ENCODE measurements around the gene SEC23B.

The SEC23B gene

DNA sequence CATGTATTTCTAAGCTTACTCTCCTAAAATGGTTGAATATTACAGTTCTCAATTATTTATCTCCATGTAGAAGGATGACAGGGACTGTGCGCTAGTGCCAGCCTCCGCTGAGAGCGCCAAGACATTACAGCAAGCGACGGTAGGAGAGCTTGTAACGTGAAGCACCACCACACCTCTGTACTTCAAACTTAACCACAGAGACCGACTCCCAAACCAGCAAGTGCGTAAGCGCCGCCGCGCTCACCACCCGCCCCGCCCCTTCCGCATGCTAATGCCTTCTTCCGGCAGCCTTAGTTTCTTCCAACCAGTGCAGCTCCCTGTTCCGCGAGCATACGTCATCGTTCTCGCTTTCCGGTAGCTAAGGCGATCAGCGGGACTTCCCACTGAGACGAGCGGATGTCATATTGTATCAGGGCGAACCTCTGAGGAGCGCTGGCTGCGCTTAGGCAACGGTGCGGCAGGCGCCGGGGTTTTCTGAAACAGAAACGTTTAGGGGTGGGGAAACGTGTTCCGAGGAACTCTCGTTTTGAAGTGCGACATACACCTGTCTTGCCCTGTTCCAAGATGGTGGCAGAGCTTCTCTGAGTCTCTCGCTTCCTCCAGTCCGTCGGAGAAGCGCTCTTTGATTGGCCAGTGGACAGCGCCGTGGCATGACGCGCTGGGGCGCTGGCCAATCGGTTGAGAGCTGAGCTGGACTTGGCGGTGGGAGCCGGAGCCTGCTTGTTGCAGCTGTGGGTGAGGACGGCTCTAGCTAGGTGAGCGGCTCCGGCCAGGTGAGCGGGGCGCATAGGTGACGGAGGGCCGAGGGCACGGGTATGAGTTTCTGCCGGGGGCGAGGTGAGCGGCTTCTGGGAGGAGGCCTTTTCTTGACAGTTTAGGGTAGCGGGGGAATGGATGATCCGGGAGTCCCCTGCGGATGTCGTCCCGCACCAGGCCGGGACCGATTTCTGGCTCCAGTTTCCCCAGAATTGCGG, at the start of gene SEC23B:
TSS of gene SEC23B (plus strand) at position 723 of the 974 bp plus-strand sequence. CDS start 2,896 bp downstream, outside the sequence.
- H3K27ac ChIP-seq (ENCODE audit: low read length), result peak within 1 kb of the TSS; percentile 98
- H3K9ac ChIP-seq (ENCODE audit: low read length), result peak within 1 kb of the TSS; percentile 94
- no peaks in the 10 kb centered on the region for H3K9me3 ChIP-seq (ENCODE audit: control insufficient read depth, low read depth, low read length)
- peaks cover 7% of the 10 kb centered on the region for H3K4me1 ChIP-seq (ENCODE audit: control insufficient read depth, low read depth, low read length)
- H3K27me3 ChIP-seq (ENCODE audit: control insufficient read depth, insufficient read depth, low read length), result no peaks in the 10 kb centered on the region
- H3K36me3 ChIP-seq (ENCODE audit: control insufficient read depth, low read depth, low read length), result peaks cover 16% of the 10 kb centered on the region
- peak within 1 kb of the TSS; percentile 96 for H3K4me3 ChIP-seq (ENCODE audit: low read length)

DNA sequence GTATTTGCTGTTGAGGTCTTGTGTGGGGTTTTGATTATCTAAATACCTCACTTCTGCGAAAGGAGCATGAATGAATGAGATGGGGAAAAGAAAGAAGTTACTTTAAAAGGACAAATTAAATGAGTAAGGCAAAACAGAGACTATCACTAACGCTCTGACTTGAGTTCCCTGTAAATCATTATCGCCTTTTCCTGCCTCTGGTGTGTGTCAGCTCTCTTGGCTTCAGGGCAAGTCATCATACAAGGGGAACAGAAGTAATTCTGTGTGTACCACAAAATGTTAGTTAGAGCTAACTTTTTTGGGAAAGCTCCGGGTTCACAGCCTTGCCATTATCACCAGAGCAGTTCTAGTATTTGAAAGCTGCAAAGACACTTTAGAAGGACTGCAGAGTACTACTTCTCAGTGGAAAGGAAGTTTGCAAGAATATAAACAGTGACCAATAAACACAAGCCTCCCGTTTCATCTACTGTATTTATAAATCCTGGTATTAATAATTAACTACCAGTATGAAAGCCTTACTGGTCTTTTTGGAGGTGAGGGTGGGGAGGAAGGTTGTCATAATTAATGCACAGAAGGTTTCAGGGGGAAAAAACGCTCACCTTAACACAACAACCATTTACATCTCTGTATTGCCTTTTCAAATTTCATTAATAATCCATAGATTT, 42.1 kb upstream of the SEC23B start:
- peak overlapping the region; percentile 94 for H3K4me3 ChIP-seq (ENCODE audit: low read length)
- peaks cover 5% of the 10 kb centered on the region for H3K4me1 ChIP-seq (ENCODE audit: control insufficient read depth, low read depth, low read length)
- H3K27ac ChIP-seq (ENCODE audit: low read length), result no peak overlapping the region
- peaks cover 10% of the 10 kb centered on the region for H3K36me3 ChIP-seq (ENCODE audit: control insufficient read depth, low read depth, low read length)
- peak overlapping the region; percentile 87 for H3K9ac ChIP-seq (ENCODE audit: low read length)
- H3K9me3 ChIP-seq (ENCODE audit: control insufficient read depth, low read depth, low read length), result no peaks in the 10 kb centered on the region
- H3K27me3 ChIP-seq (ENCODE audit: control insufficient read depth, insufficient read depth, low read length), result no peaks in the 10 kb centered on the region

DNA sequence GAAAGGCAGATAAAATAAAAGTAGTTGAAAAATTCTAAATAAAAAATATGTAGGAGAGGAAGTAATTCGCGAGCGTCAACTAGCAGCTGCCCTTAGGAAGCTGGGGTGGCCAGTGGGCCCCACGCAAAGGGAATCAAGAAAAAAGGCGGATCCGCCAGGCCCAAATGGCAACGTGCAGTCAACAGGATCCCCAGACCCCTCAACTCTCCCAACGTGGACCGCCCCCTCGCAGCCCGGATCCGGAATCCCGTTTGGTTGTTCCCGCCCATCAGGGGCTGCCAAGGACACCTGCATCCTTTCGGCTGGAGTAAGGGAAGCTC, 41.2 kb upstream of the SEC23B start:
- H3K9me3 ChIP-seq (ENCODE audit: control insufficient read depth, low read depth, low read length), result no peaks in the 10 kb centered on the region
- peak overlapping the region; percentile 94 for H3K4me3 ChIP-seq (ENCODE audit: low read length)
- H3K9ac ChIP-seq (ENCODE audit: low read length), result peak overlapping the region; percentile 87
- H3K27ac ChIP-seq (ENCODE audit: low read length), result peak overlapping the region; percentile 55
- H3K27me3 ChIP-seq (ENCODE audit: control insufficient read depth, insufficient read depth, low read length), result no peaks in the 10 kb centered on the region
- peaks cover 10% of the 10 kb centered on the region for H3K36me3 ChIP-seq (ENCODE audit: control insufficient read depth, low read depth, low read length)
- peaks cover 5% of the 10 kb centered on the region for H3K4me1 ChIP-seq (ENCODE audit: control insufficient read depth, low read depth, low read length)

DNA sequence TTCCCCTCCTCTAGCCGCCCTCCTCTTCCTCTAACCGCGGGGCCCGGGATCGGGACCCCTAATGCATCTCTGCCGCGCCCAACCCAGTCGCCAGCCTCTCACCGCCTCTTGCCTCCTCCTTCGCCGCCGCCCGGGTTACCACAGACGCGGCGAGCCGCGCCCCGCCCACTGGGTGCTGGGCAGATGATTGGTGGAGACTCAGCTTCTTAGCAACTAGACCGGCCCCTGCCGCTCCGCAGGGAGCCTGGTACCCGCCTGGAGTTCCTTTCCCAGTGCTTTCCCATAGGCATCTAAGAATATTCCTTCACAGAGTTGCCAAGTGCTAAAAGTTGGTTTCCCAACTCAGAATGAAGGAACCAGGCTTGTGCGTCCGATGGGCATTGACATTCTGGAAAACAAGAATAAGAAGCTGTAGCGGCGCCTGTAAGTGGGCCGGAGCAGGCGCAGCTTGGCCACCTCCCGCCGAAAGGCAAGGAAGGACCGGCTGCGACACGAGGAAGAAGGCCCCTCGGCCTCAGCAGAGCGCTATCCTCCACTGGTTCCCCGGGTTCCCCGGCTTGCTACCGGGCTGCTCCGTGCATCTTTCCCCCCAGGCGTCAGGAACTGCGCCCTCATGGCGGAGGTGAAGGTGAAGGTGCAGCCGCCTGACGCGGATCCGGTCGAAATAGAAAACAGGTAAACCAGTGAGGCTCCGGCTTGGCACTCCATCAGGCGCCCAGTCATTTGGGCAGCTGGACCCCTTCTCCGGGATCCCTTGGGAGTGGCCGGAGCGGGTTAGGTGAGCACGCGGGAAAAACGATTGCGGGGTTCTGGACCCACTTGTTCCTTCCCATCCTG, 40.6 kb upstream of the SEC23B start, which contains the start of the genes DZANK1 and POLR3F:
TSS of gene DZANK1 (minus strand) at position 137 of the 837 bp plus-strand sequence. CDS start 1,672 bp downstream, outside the sequence.
TSS of gene POLR3F (plus strand) at position 497 of the 837 bp plus-strand sequence. CDS start at position 614, 117 bp downstream.
- Histone ChIP-seq H3K27me3 (ENCODE audit: control insufficient read depth, insufficient read depth, low read length) (no peaks in the 10 kb centered on the region), H3K9me3 (ENCODE audit: control insufficient read depth, low read depth, low read length) (no peaks in the 10 kb centered on the region), H3K27ac (ENCODE audit: low read length) (peak within 1 kb of the TSS; percentile 99), H3K36me3 (ENCODE audit: control insufficient read depth, low read depth, low read length) (peaks cover 10% of the 10 kb centered on the region), H3K4me1 (ENCODE audit: control insufficient read depth, low read depth, low read length) (peaks cover 5% of the 10 kb centered on the region), H3K4me3 (ENCODE audit: low read length) (peak within 1 kb of the TSS; percentile 94), H3K9ac (ENCODE audit: low read length) (peak within 1 kb of the TSS; percentile 87)

DNA sequence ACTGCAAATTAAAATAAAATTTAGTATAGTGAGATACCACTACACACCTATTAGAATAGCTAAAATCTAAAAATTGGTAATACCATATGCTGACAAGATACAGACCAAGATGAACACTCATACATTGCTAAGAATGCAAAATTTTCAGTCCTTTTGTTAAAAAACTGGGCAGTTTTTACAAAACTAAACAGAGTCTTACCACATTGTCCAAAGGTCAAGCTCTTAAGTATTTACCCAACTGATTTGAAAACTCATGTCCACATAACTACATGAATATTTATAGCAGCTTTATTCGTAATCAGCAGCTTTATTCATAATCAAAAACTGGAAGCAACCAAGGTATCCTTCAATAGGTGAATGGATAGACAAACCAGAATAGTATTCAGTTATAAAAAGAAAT, 30.5 kb upstream of the SEC23B start:
- H3K36me3 ChIP-seq (ENCODE audit: control insufficient read depth, low read depth, low read length), result peaks cover 67% of the 10 kb centered on the region
- no peaks in the 10 kb centered on the region for H3K27me3 ChIP-seq (ENCODE audit: control insufficient read depth, insufficient read depth, low read length)
- H3K4me3 ChIP-seq (ENCODE audit: low read length), result no peak overlapping the region
- no peak overlapping the region for H3K9ac ChIP-seq (ENCODE audit: low read length)
- H3K9me3 ChIP-seq (ENCODE audit: control insufficient read depth, low read depth, low read length), result no peaks in the 10 kb centered on the region
- no peak overlapping the region for H3K27ac ChIP-seq (ENCODE audit: low read length)
- no peaks in the 10 kb centered on the region for H3K4me1 ChIP-seq (ENCODE audit: control insufficient read depth, low read depth, low read length)

DNA sequence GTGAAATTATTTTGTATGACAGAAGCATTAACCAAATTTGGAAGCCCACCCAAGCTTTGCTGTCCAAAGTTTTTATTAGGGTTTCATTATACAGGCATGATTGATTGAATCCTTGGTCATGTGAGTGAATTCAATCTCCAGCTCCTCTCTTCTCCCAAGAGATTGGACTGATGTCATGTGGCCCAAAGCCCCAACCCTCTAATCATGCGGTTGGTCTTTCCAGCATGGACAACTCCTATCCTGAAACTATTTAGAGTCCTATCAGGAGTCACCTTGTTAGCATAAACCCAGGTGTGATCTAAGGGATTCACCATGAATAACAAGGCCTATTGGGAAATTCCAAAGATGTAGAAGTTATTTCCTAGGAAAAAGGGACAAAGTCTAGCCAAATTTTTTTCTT, 29.9 kb upstream of the SEC23B start:
- no peaks in the 10 kb centered on the region for H3K27me3 ChIP-seq (ENCODE audit: control insufficient read depth, insufficient read depth, low read length)
- H3K4me3 ChIP-seq (ENCODE audit: low read length), result no peak overlapping the region
- peaks cover 73% of the 10 kb centered on the region for H3K36me3 ChIP-seq (ENCODE audit: control insufficient read depth, low read depth, low read length)
- no peak overlapping the region for H3K27ac ChIP-seq (ENCODE audit: low read length)
- H3K9ac ChIP-seq (ENCODE audit: low read length), result no peak overlapping the region
- no peaks in the 10 kb centered on the region for H3K9me3 ChIP-seq (ENCODE audit: control insufficient read depth, low read depth, low read length)
- no peaks in the 10 kb centered on the region for H3K4me1 ChIP-seq (ENCODE audit: control insufficient read depth, low read depth, low read length)

DNA sequence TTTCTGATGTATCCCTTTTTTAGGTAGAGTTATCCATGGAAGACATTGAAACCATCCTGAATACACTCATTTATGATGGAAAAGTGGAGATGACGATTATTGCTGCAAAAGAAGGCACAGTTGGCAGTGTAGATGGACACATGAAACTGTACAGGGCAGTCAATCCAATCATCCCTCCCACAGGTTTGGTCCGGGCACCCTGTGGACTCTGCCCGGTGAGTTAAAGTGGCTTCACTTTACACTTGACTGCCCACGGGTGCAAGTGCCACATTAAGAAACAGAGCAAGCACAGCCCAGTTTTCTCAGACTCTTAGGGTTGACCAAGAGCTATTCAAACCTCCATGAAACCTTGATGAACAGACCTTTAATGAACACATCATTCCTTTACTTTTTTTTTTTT, 26.1 kb upstream of the SEC23B start:
- Histone ChIP-seq H3K36me3 (ENCODE audit: control insufficient read depth, low read depth, low read length) (peaks cover 72% of the 10 kb centered on the region), H3K9ac (ENCODE audit: low read length) (no peak overlapping the region), H3K27me3 (ENCODE audit: control insufficient read depth, insufficient read depth, low read length) (no peaks in the 10 kb centered on the region), H3K4me3 (ENCODE audit: low read length) (no peak overlapping the region), H3K4me1 (ENCODE audit: control insufficient read depth, low read depth, low read length) (no peaks in the 10 kb centered on the region), H3K27ac (ENCODE audit: low read length) (no peak overlapping the region), H3K9me3 (ENCODE audit: control insufficient read depth, low read depth, low read length) (no peaks in the 10 kb centered on the region)

DNA sequence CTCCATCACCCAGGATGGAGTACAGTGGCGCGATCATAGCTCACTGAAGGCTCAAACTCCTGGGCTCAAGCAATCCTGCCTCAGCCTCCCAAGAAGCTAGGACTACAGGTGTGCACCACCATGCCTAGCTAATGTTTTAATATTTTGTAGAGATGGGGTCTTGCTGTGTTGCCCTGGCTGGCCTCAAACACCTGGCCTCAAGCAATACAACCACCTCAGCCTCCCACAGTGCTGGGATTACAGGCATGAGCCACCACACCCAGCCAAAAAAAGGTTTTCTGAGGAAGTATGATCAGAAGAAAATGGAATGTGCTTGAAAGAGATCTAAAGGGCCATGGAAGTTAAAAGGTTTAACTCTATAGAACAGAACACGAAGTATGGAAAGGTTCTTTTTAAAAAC, 19.4 kb upstream of the SEC23B start:
- no peaks in the 10 kb centered on the region for H3K27me3 ChIP-seq (ENCODE audit: control insufficient read depth, insufficient read depth, low read length)
- no peak overlapping the region for H3K9ac ChIP-seq (ENCODE audit: low read length)
- no peak overlapping the region for H3K4me3 ChIP-seq (ENCODE audit: low read length)
- H3K4me1 ChIP-seq (ENCODE audit: control insufficient read depth, low read depth, low read length), result no peaks in the 10 kb centered on the region
- peaks cover 44% of the 10 kb centered on the region for H3K36me3 ChIP-seq (ENCODE audit: control insufficient read depth, low read depth, low read length)
- no peak overlapping the region for H3K27ac ChIP-seq (ENCODE audit: low read length)
- no peaks in the 10 kb centered on the region for H3K9me3 ChIP-seq (ENCODE audit: control insufficient read depth, low read depth, low read length)

DNA sequence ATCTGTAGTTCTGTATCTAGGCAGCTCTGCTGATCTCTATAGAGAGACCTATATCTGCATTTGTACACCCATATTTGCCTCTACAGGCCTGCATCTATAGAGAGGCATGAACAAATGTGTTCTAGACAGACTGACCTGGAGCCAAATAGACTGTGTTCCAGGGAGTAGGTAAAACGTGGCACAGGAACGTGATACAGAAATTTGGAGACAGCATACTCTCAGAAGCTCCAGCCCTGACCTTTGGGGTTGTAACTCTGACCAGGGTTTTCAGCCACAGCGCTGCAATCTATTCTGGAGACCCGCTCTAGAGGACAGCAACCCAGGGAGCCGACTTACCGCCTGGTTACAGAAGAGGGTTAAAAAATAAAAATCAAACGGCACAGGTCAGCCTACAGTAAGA, 11.7 kb upstream of the SEC23B start:
- Histone ChIP-seq H3K36me3 (ENCODE audit: control insufficient read depth, low read depth, low read length) (peaks cover 9% of the 10 kb centered on the region), H3K4me3 (ENCODE audit: low read length) (peak overlapping the region; percentile 95)

DNA sequence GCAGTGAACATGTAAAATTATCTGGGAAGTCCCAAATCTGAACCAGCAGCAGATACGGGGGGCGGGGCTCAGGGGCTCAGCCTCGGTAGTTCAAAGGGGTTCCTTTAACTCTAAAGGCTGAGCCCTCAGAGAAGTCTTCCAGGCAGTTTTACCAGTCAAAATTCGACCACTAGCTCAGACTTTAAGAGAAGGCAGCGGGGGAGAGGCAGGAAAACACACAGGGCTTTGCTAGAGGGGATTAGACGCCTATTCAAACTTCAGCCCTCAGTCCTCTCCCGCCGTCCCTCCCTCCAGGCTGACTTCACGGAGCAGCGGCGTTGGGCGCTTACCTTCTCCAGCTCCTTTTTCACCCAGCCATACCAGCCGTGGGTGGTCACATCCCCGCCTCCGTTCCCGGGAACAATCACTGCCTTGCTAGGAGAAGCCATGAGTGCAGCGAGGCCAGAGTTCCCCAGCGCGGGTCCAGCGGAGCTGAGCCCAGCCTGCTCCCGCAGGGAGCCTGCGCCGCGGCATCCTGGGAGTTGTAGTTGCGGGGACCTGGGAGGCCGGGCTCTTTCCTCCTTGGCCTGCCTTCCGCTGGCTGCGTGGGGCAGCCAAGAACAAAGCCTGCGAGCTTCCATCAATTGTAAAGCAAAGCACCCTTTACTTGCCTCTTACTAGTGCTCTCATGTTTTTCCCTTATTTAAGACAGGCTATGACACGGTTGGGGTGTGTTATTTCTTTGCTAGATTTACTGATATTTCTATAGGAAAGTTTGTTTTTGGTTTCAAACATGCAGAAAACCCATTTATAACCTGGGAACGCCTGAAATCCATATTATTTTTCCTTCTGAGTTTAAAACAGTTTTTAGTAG, 10.8 kb upstream of the SEC23B start, which contains the start of gene RBBP9:
TSS of gene RBBP9 (minus strand) at position 486 of the 853 bp plus-strand sequence. CDS start at position 428, 58 bp downstream.
- peak within 1 kb of the TSS; percentile 89 for H3K9ac ChIP-seq (ENCODE audit: low read length)
- H3K9me3 ChIP-seq (ENCODE audit: control insufficient read depth, low read depth, low read length), result no peaks in the 10 kb centered on the region
- peak within 1 kb of the TSS; percentile 95 for H3K4me3 ChIP-seq (ENCODE audit: low read length)
- H3K27ac ChIP-seq (ENCODE audit: low read length), result peak within 1 kb of the TSS; percentile 63
- H3K4me1 ChIP-seq (ENCODE audit: control insufficient read depth, low read depth, low read length), result peaks cover 11% of the 10 kb centered on the region
- no peaks in the 10 kb centered on the region for H3K27me3 ChIP-seq (ENCODE audit: control insufficient read depth, insufficient read depth, low read length)
- peaks cover 9% of the 10 kb centered on the region for H3K36me3 ChIP-seq (ENCODE audit: control insufficient read depth, low read depth, low read length)

More for the DNA sequence above, 11.7 kb upstream of the SEC23B start:
- no peak overlapping the region for H3K27ac ChIP-seq (ENCODE audit: low read length)
- peaks cover 11% of the 10 kb centered on the region for H3K4me1 ChIP-seq (ENCODE audit: control insufficient read depth, low read depth, low read length)
- no peaks in the 10 kb centered on the region for H3K27me3 ChIP-seq (ENCODE audit: control insufficient read depth, insufficient read depth, low read length)
- no peaks in the 10 kb centered on the region for H3K9me3 ChIP-seq (ENCODE audit: control insufficient read depth, low read depth, low read length)
- H3K9ac ChIP-seq (ENCODE audit: low read length), result peak overlapping the region; percentile 89

Data from iPS-18a (cell line).